PC-3 (cell line): ENCODE measurements around the gene FDXR. TPM values are rescaled to one million over a fixed set of nuclear protein-coding genes. Genes with fewer than 3 reads are reported as not detected.

Experiments used
- ATAC-seq: fragments of 200-7000 bp; cut with Tn5 transposase; 2 replicates; pipeline ENCODE4 v1.9.1; 2020; ENCODE audit warnings: mild to moderate bottlenecking, moderate library complexity
- BruUV-seq: library from RNA; stranded (reverse); fragments of 400-500 nt; replicated peaks from 2 replicates; lab custom pipeline; 2021; lab: Mats Ljungman, UMichigan
- CTCF ChIA-PET: fragments of 300-600 bp; sonication (Branson Sonifier 250); formaldehyde crosslinking; loops from one replicate; lab custom pipeline; 2022; ENCODE audit warnings: antibody characterized with exemption; lab: Charles Lee
- POLR2A ChIA-PET: fragments of 300-600 bp; sonication (Branson Sonifier 250); formaldehyde crosslinking; loops from one replicate; lab custom pipeline; 2022; ENCODE audit warnings: antibody characterized with exemption; ENCODE audit not compliant: unreplicated experiment; lab: Charles Lee
- DNase-seq: peaks from one replicate; pipeline ENCODE4 v3.0.0-alpha.2; 2015
- H2AFZ ChIP-seq: fragments of 300-600 bp; sonication (generic); 2 replicates; pipeline ENCODE4 v1.6.0; 2016; ENCODE audit warnings: antibody characterized with exemption, low read length
- H3F3A ChIP-seq: fragments of 300-600 bp; sonication (generic); one replicate; pipeline ENCODE4 v1.6.0; 2017; ENCODE audit warnings: antibody characterized with exemption, low read length, control low read depth, mild to moderate bottlenecking; ENCODE audit not compliant: unreplicated experiment
- H3K27ac ChIP-seq: fragments of 300-600 bp; sonication (generic); 2 replicates; pipeline ENCODE4 v1.5.1; 2016; ENCODE audit warnings: mild to moderate bottlenecking, low read length
- H3K27me3 ChIP-seq: fragments of 300-600 bp; sonication (generic); 2 replicates; pipeline ENCODE4 v1.6.1; 2016; ENCODE audit warnings: low read length, mixed read lengths
- H3K36me3 ChIP-seq: fragments of 300-600 bp; sonication (generic); 2 replicates; pipeline ENCODE4 v1.6.1; 2016; ENCODE audit warnings: low read depth, mixed run types, low read length, mixed read lengths
- H3K4me1 ChIP-seq: fragments of 300-600 bp; sonication (generic); 2 replicates; pipeline ENCODE4 v1.5.1; 2016; ENCODE audit warnings: low read length; ENCODE audit not compliant: insufficient read depth
- H3K4me2 ChIP-seq: fragments of 300-600 bp; sonication (generic); 2 replicates; pipeline ENCODE4 v1.6.0; 2016; ENCODE audit warnings: low read length
- H3K4me3 ChIP-seq: fragments of 300-600 bp; sonication (generic); 2 replicates; pipeline ENCODE4 v1.5.1; 2016; ENCODE audit warnings: mild to moderate bottlenecking, low read length, mixed read lengths
- H3K79me2 ChIP-seq: fragments of 300-600 bp; sonication (generic); 2 replicates; pipeline ENCODE4 v1.6.1; 2017; ENCODE audit warnings: low read length, mixed read lengths
- H3K9ac ChIP-seq: fragments of 300-600 bp; sonication (generic); 2 replicates; pipeline ENCODE4 v1.6.0; 2016; ENCODE audit warnings: mild to moderate bottlenecking, low read length
- H3K9me2 ChIP-seq: fragments of 300-600 bp; sonication (generic); replicated peaks from 2 replicates; pipeline ENCODE4 v1.6.1; 2016; ENCODE audit warnings: mixed run types, low read length, mixed read lengths
- H3K9me3 ChIP-seq: fragments of 300-600 bp; sonication (generic); 2 replicates; pipeline ENCODE4 v1.6.1; 2016; ENCODE audit warnings: low read length, mixed read lengths
- H4K20me1 ChIP-seq: fragments of 300-600 bp; sonication (generic); 2 replicates; pipeline ENCODE4 v1.6.1; 2016; ENCODE audit warnings: low read length, mixed read lengths
- CTCF ChIP-seq: fragments of 300-600 bp; sonication (generic); conservative IDR thresholded peaks from 2 replicates; pipeline ENCODE4 v1.5.1; 2017; ENCODE audit warnings: antibody characterized with exemption, low read depth, mild to moderate bottlenecking, low read length
- EZH2 ChIP-seq: fragments of 300-600 bp; sonication (generic); IDR thresholded peaks from one replicate; pipeline ENCODE4 v1.6.1; 2017; ENCODE audit warnings: antibody characterized with exemption, mild to moderate bottlenecking, low read length; ENCODE audit not compliant: unreplicated experiment
- EZH2phosphoT487 ChIP-seq: fragments of 300-600 bp; sonication (generic); IDR thresholded peaks from 2 replicates; pipeline ENCODE4 v1.6.1; 2018; ENCODE audit warnings: mild to moderate bottlenecking, antibody characterized with exemption, low read length, borderline replicate concordance
- intact Hi-C: fragments of 100-400 bp; cut with micrococcal nuclease; formaldehyde crosslinking; loops from 2 replicates; pipeline ENCODE4 v1.9.0; 2023
- total RNA-seq: library from RNA; depleted of rRNA; stranded (reverse); fragments of >200 nt; gene quantifications from 2 replicates; pipeline ENCODE4 v1.2.3, GENCODE V29; 2014

Gene FDXR
- total RNA-seq, 1 experiment from 2014 or later, result 28.1 TPM

GRCh38 chr17:74862919-74863318, 9.9 kb downstream of the FDXR start:
- intact Hi-C loops, result no loop called here
- Histone ChIP-seq H3K36me3 (no peaks in the 10 kb centered on the region), H2AFZ (no peak overlapping the region), H3K4me1 (no peaks in the 10 kb centered on the region), H3K79me2 (no peaks in the 10 kb centered on the region), H3K4me3 (no peak overlapping the region), H3F3A (no peaks in the 10 kb centered on the region), H3K9me2 (no peaks in the 10 kb centered on the region), H3K4me2 (no peak overlapping the region), H3K9me3 (no peaks in the 10 kb centered on the region), H3K27me3 (peaks cover 39% of the 10 kb centered on the region), H3K27ac (no peak overlapping the region), H3K9ac (no peak overlapping the region), H4K20me1 (no peaks in the 10 kb centered on the region)
- POLR2A ChIA-PET, result interaction anchor here (1.0 kb wide), 1 partner anchor 10 kb away, joined by 3 read pairs; the partner anchor contains the start of gene FDXR
- CTCF ChIA-PET, result interaction anchor here (0.6 to 1.5 kb wide), 3 partner anchors 10 to 20 kb away, joined by 3 to 17 read pairs (median 9); partner anchors contain the start of gene FDXR
- no peak for TF ChIP-seq EZH2phosphoT487
- no peak for TF ChIP-seq EZH2
- TF ChIP-seq CTCF, result no peak
- DNase-seq (no peak), ATAC-seq (no peak)
- BruUV-seq, result no TSS peak

GRCh38 chr17:74862108-74862901, 10.5 kb downstream of the FDXR start:
- Histone ChIP-seq H3K9ac (no peak overlapping the region), H3K4me3 (no peak overlapping the region), H3K36me3 (no peaks in the 10 kb centered on the region), H2AFZ (no peak overlapping the region), H3K9me3 (no peaks in the 10 kb centered on the region), H4K20me1 (no peaks in the 10 kb centered on the region), H3K9me2 (no peaks in the 10 kb centered on the region), H3K4me2 (no peak overlapping the region), H3K27ac (no peak overlapping the region), H3K79me2 (no peaks in the 10 kb centered on the region), H3K27me3 (peaks cover 45% of the 10 kb centered on the region), H3F3A (no peaks in the 10 kb centered on the region), H3K4me1 (no peaks in the 10 kb centered on the region)
- CTCF ChIA-PET, result interaction anchor here (0.5 to 1.5 kb wide), 5 partner anchors 11 to 341 kb away, joined by 3 to 17 read pairs (median 4); partner anchors contain the start of gene FDXR
- intact Hi-C loops, result no loop called here
- BruUV-seq, result no TSS peak
- no peak; the same call in 1 of the 2 replicates for TF ChIP-seq EZH2phosphoT487
- TF ChIP-seq CTCF, result peak; percentile 86
- no peak for ATAC-seq
- peak; percentile 36 for DNase-seq
- POLR2A ChIA-PET, result no interaction called here

GRCh38 chr17:74861662-74862107, 11.1 kb downstream of the FDXR start:
- Histone ChIP-seq H4K20me1 (no peaks in the 10 kb centered on the region), H3K79me2 (no peaks in the 10 kb centered on the region), H3K9ac (no peak overlapping the region), H3K4me3 (no peak overlapping the region), H3F3A (no peaks in the 10 kb centered on the region), H3K27ac (no peak overlapping the region), H2AFZ (no peak overlapping the region), H3K4me1 (no peaks in the 10 kb centered on the region), H3K36me3 (no peaks in the 10 kb centered on the region), H3K9me2 (no peaks in the 10 kb centered on the region), H3K4me2 (no peak overlapping the region), H3K27me3 (peaks cover 51% of the 10 kb centered on the region), H3K9me3 (no peaks in the 10 kb centered on the region)
- BruUV-seq, result no TSS peak
- intact Hi-C loops, result no loop called here
- ATAC-seq (no peak), DNase-seq (no peak)
- ChIA-PET CTCF (interaction anchor here (1.1 to 1.5 kb wide), 2 partner anchors 12 to 19 kb away, joined by 9 to 17 read pairs; partner anchors contain the start of gene FDXR), POLR2A (no interaction called here)
- TF ChIP-seq EZH2 (no peak), EZH2phosphoT487 (peak; percentile 58; the same call in 1 of the 2 replicates), CTCF (no peak)
